Muscle of leg (tissue), 11 donors: ENCODE results near the gene EXPH5. TPM values are rescaled to one million over a fixed set of nuclear protein-coding genes. Genes with fewer than 3 reads are reported as not detected.
"Not testable (repeated sequence)": the region's sequence is repeated elsewhere in the genome, so short reads cannot be mapped to it uniquely, and the experiment has no call there.

Experiments used
- DNase-seq: peaks from one replicate; pipeline ENCODE4 v3.0.0; 2013
- H3K27ac ChIP-seq: one replicate; pipeline ENCODE4 v1.5.1; 2013; ENCODE audit warnings: mild to moderate bottlenecking, low read length, control low read depth
- H3K27me3 ChIP-seq: one replicate; pipeline ENCODE4 v1.6.1; 2013; ENCODE audit warnings: low read length; ENCODE audit not compliant: control insufficient read depth, insufficient read depth
- H3K36me3 ChIP-seq: one replicate; pipeline ENCODE4 v1.6.1; 2013; ENCODE audit warnings: low read length; ENCODE audit not compliant: control insufficient read depth, insufficient read depth
- H3K4me1 ChIP-seq: one replicate; pipeline ENCODE4 v1.6.1; 2013; ENCODE audit warnings: low read length; ENCODE audit not compliant: control insufficient read depth, insufficient read depth
- H3K4me3 ChIP-seq: one replicate; pipeline ENCODE4 v1.5.1; 2013; ENCODE audit warnings: low read length, control low read depth
- H3K9me3 ChIP-seq: replicated peaks from 2 replicates; pipeline ENCODE4 v1.6.1; 2013; ENCODE audit warnings: low read depth, low read length; ENCODE audit not compliant: control insufficient read depth
- WGBS: methylation state at CpG from one replicate; pipeline ENCODE4 v1.1.5; 2013; ENCODE audit warnings: missing lambda C conversion rate; ENCODE audit not compliant: insufficient coverage; 5-methylcytosine and 5-hydroxymethylcytosine counted together
- polyA plus RNA-seq, 8 donors: library from polyadenylated mRNA; unstranded; fragments of 120-200 nt; gene quantifications; one replicate each; pipeline versions ENCODE4 v1.2.1 to v1.2.3, GENCODE V29; 2013; ENCODE audit warnings: inconsistent platforms in 1 of 8, low replicate concordance in 1 of 8; ENCODE audit not compliant: insufficient read length in 8 of 8, insufficient read depth in 1 of 8
- total RNA-seq: library from RNA; stranded (reverse); fragments of 120-200 nt; gene quantifications from one replicate; pipeline ENCODE4 v1.2.4, GENCODE V29; 2013

Gene EXPH5
- total and polyA plus RNA-seq, 9 donors = 0.15 to 1.4 (median 0.44) TPM

GRCh38 chr11:108587109-108587508, 6.5 kb downstream of the EXPH5 start:
- H3K36me3 ChIP-seq = no peaks in the 10 kb centered on the region
- no peak overlapping the region for H3K4me3 ChIP-seq
- H3K9me3 ChIP-seq = no peaks in the 10 kb centered on the region
- no CpG with 5 or more reads among the region's 4 CpGs for WGBS
- DNase-seq = no peak
- H3K4me1 ChIP-seq = no peaks in the 10 kb centered on the region
- peaks cover 3% of the 10 kb centered on the region for H3K27me3 ChIP-seq
- H3K27ac ChIP-seq = no peak overlapping the region

GRCh38 chr11:108586600-108586999, 7.0 kb downstream of the EXPH5 start:
- Histone ChIP-seq H3K9me3 (no peaks in the 10 kb centered on the region), H3K36me3 (no peaks in the 10 kb centered on the region), H3K27ac (no peak overlapping the region), H3K4me3 (no peak overlapping the region), H3K27me3 (no peaks in the 10 kb centered on the region), H3K4me1 (no peaks in the 10 kb centered on the region)
- DNase-seq = no peak
- no CpG with 5 or more reads among the region's 3 CpGs for WGBS

GRCh38 chr11:108586185-108586584, 7.4 kb downstream of the EXPH5 start:
- not testable (repeated sequence) for H3K27ac ChIP-seq, H3K27me3 ChIP-seq, DNase-seq, H3K4me1 ChIP-seq, H3K9me3 ChIP-seq, H3K36me3 ChIP-seq, H3K4me3 ChIP-seq
- no CpG with 5 or more reads among the region's 4 CpGs for WGBS

- Histone ChIP-seq H3K27me3 (no peaks in the 10 kb centered on the region), H3K4me3 (no peak overlapping the region), H3K36me3 (no peaks in the 10 kb centered on the region), H3K9me3 (no peaks in the 10 kb centered on the region), H3K4me1 (no peaks in the 10 kb centered on the region), H3K27ac (no peak overlapping the region)
- no peak for DNase-seq
Observed at GRCh38 chr11:108584973-108585372, 8.6 kb downstream of the EXPH5 start.

GRCh38 chr11:108580645-108581044, 12.9 kb downstream of the EXPH5 start:
- no peaks in the 10 kb centered on the region for H3K4me1 ChIP-seq
- no CpG with 5 or more reads among the region's 2 CpGs for WGBS
- no peak overlapping the region for H3K4me3 ChIP-seq
- H3K36me3 ChIP-seq = no peaks in the 10 kb centered on the region
- H3K9me3 ChIP-seq = no peaks in the 10 kb centered on the region
- no peak for DNase-seq
- no peak overlapping the region for H3K27ac ChIP-seq
- H3K27me3 ChIP-seq = no peaks in the 10 kb centered on the region

- H3K27me3 ChIP-seq = no peaks in the 10 kb centered on the region
- no peaks in the 10 kb centered on the region for H3K4me1 ChIP-seq
- no peaks in the 10 kb centered on the region for H3K9me3 ChIP-seq
- H3K4me3 ChIP-seq = no peak overlapping the region
- DNase-seq = no peak
- H3K27ac ChIP-seq = no peak overlapping the region
- H3K36me3 ChIP-seq = no peaks in the 10 kb centered on the region
Observed at GRCh38 chr11:108580043-108580442, 13.5 kb downstream of the EXPH5 start.

GRCh38 chr11:108576523-108576922, 17.0 kb downstream of the EXPH5 start:
- no peak overlapping the region for H3K27ac ChIP-seq
- DNase-seq = no peak
- no peaks in the 10 kb centered on the region for H3K36me3 ChIP-seq
- H3K4me1 ChIP-seq = no peaks in the 10 kb centered on the region
- no peaks in the 10 kb centered on the region for H3K27me3 ChIP-seq
- H3K9me3 ChIP-seq = peaks cover 2% of the 10 kb centered on the region
- H3K4me3 ChIP-seq = no peak overlapping the region
- 86% methylated on average over 1 of the region's 1 CpG for WGBS

- no peak overlapping the region for H3K4me3 ChIP-seq
- no CpG with 5 or more reads among the region's 4 CpGs for WGBS
- H3K36me3 ChIP-seq = no peaks in the 10 kb centered on the region
- DNase-seq = no peak
- H3K27ac ChIP-seq = no peak overlapping the region
- H3K27me3 ChIP-seq = no peaks in the 10 kb centered on the region
- peaks cover 2% of the 10 kb centered on the region for H3K9me3 ChIP-seq
- no peaks in the 10 kb centered on the region for H3K4me1 ChIP-seq
Observed at GRCh38 chr11:108574675-108575074, 18.9 kb downstream of the EXPH5 start.

- Histone ChIP-seq H3K27ac (no peak overlapping the region), H3K27me3 (no peaks in the 10 kb centered on the region), H3K4me1 (peaks cover 3% of the 10 kb centered on the region), H3K9me3 (peaks cover 2% of the 10 kb centered on the region), H3K36me3 (no peaks in the 10 kb centered on the region), H3K4me3 (no peak overlapping the region)
- DNase-seq = no peak
- 50% methylated on average over 1 of the region's 2 CpGs for WGBS
Observed at GRCh38 chr11:108571001-108571400, 22.6 kb downstream of the EXPH5 start.

GRCh38 chr11:108569896-108570295, 23.7 kb downstream of the EXPH5 start:
- H3K27ac ChIP-seq = no peak overlapping the region
- H3K9me3 ChIP-seq = peaks cover 2% of the 10 kb centered on the region
- DNase-seq = no peak
- no CpG with 5 or more reads among the region's 1 CpG for WGBS
- H3K27me3 ChIP-seq = no peaks in the 10 kb centered on the region
- H3K4me3 ChIP-seq = no peak overlapping the region
- H3K4me1 ChIP-seq = peaks cover 3% of the 10 kb centered on the region
- H3K36me3 ChIP-seq = no peaks in the 10 kb centered on the region

- peak; percentile 84 for DNase-seq
- Histone ChIP-seq H3K4me3 (no peak overlapping the region), H3K9me3 (no peaks in the 10 kb centered on the region), H3K27me3 (no peaks in the 10 kb centered on the region), H3K36me3 (no peaks in the 10 kb centered on the region), H3K4me1 (peaks cover 4% of the 10 kb centered on the region), H3K27ac (no peak overlapping the region)
- 42% methylated on average over 7 of the region's 11 CpGs for WGBS
Observed at GRCh38 chr11:108568195-108568858, 25.2 kb downstream of the EXPH5 start.
